GM19467 (cell line): ENCODE results near the gene ARHGEF38.

Experiments
- ATAC-seq: cut with Tn5 transposase; IDR thresholded peaks from one replicate; pipeline ENCODE4 v1.9.1; 2021; ENCODE audit warnings: mild to moderate bottlenecking, moderate library complexity; ENCODE audit not compliant: unreplicated experiment

The ARHGEF38 gene

GRCh38 chr4:105551965-105552746, at the start of gene ARHGEF38:
TSS of gene ARHGEF38 (plus strand) at chr4:105552620. CDS start at chr4:105552766, 146 bp downstream.
- ATAC-seq: no peak

- no peak for ATAC-seq
Observed at GRCh38 chr4:105503484-105503883, 48.9 kb upstream of the ARHGEF38 start.

- no peak for ATAC-seq
Observed at GRCh38 chr4:105504744-105505143, 47.7 kb upstream of the ARHGEF38 start.

- ATAC-seq: peak; percentile 80
Observed at GRCh38 chr4:105509291-105509690, 43.1 kb upstream of the ARHGEF38 start.

GRCh38 chr4:105509714-105510113, 42.7 kb upstream of the ARHGEF38 start:
- ATAC-seq: no peak

- ATAC-seq: no peak
Observed at GRCh38 chr4:105510245-105510644, 42.2 kb upstream of the ARHGEF38 start.

- ATAC-seq: peak; percentile 82
Observed at GRCh38 chr4:105520819-105521790, 31.3 kb upstream of the ARHGEF38 start.

GRCh38 chr4:105526656-105527055, 25.8 kb upstream of the ARHGEF38 start:
- no peak for ATAC-seq

- ATAC-seq: no peak
Observed at GRCh38 chr4:105527081-105527480, 25.3 kb upstream of the ARHGEF38 start.

GRCh38 chr4:105536601-105537000, 15.8 kb upstream of the ARHGEF38 start:
- ATAC-seq: no peak

- ATAC-seq: no peak
Observed at GRCh38 chr4:105541420-105541819, 11.0 kb upstream of the ARHGEF38 start.

- no peak for ATAC-seq
Observed at GRCh38 chr4:105542039-105542438, 10.4 kb upstream of the ARHGEF38 start.

- ATAC-seq: no peak
Observed at GRCh38 chr4:105543346-105543745, 9.1 kb upstream of the ARHGEF38 start.

GRCh38 chr4:105543881-105544280, 8.5 kb upstream of the ARHGEF38 start:
- ATAC-seq: no peak

- no peak for ATAC-seq
Observed at GRCh38 chr4:105544520-105545286, 7.7 kb upstream of the ARHGEF38 start.

GRCh38 chr4:105546086-105546485, 6.3 kb upstream of the ARHGEF38 start:
- no peak for ATAC-seq

GRCh38 chr4:105547769-105548168, 4.7 kb upstream of the ARHGEF38 start:
- ATAC-seq: no peak

- no peak for ATAC-seq
Observed at GRCh38 chr4:105548483-105548882, 3.9 kb upstream of the ARHGEF38 start.

GRCh38 chr4:105550641-105551040, 1.8 kb upstream of the ARHGEF38 start:
- no peak for ATAC-seq

GRCh38 chr4:105555409-105555808, 3.0 kb downstream of the ARHGEF38 start:
- no peak for ATAC-seq

GRCh38 chr4:105556206-105556605, 3.8 kb downstream of the ARHGEF38 start:
- no peak for ATAC-seq
